ENCODE data around the gene BRICD5.

The BRICD5 gene

DNA sequence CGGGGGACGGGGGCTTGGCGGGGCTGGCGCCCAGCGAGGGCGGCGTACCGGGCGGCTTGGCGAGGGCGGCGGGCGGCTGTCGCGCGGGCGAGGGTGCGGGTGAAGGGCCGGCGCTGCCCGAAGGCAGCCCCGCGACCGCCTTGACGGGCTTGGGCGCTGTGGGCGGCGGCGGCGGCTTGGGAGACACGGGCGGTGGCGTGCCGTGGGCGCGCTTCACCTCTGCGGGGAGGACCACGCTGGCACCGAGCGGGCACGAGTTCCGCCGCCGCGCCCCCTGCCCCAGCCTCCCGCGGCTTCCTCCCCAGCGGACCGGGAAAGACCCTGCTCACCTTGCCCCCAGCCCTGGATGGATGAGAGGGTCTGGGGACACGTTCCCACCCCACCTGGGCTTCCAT lies 31.6 kb downstream of the BRICD5 start:
- DNase-seq, result no peak

- DNase-seq, result no peak
Observed at GRCh38 chr16:2178321-2179106, 32.1 kb downstream of the BRICD5 start.

- DNase-seq, result no peak
Observed at GRCh38 chr16:2177561-2177960, 33.1 kb downstream of the BRICD5 start.

GRCh38 chr16:2177101-2177500 lies 33.6 kb downstream of the BRICD5 start:
- DNase-seq, result no peak

DNA sequence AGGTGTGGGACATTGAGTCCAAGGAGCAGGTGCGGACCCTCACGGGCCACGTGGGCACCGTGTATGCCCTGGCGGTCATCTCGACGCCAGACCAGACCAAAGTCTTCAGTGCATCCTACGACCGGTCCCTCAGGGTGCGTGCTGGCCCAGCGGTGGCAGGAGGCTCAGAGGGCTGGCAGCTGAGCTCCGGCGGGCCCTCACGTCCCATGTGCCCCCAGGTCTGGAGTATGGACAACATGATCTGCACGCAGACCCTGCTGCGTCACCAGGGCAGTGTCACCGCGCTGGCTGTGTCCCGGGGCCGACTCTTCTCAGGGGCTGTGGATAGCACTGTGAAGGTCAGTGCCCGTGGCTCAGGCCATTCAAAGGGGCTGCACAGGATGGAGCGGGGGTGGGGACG lies 34.6 kb downstream of the BRICD5 start:
- DNase-seq, result no peak

- DNase-seq, result no peak
Observed at GRCh38 chr16:2175454-2175853, 35.2 kb downstream of the BRICD5 start.

- DNase-seq, result no peak
Observed at GRCh38 chr16:2174396-2175131, 36.1 kb downstream of the BRICD5 start.

GRCh38 chr16:2173916-2174315 lies 36.7 kb downstream of the BRICD5 start:
- no peak for DNase-seq

DNA sequence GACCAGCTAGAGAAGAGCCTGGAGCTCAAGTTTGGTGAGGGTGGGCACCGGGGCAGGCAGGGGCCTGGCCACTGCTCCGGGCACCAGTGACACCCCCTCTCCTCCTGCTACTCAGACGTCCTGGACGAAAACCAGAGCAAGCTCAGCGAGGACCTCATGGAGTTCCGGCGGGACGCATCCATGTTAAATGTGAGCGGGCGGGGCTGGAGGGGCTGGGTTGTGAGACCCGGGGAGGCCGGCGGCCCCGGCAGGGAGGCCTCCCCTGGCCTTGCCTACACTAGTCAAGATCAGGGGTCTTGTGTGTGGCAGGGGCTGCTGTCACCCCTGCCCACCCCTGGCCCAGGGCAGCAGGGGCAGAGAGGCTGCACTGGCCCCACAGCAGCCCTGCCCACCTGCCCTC lies 37.3 kb downstream of the BRICD5 start:
- no peak for DNase-seq

- DNase-seq, result no peak
Observed at GRCh38 chr16:2172688-2173335, 37.9 kb downstream of the BRICD5 start.

GRCh38 chr16:2171601-2172178 lies 39.0 kb downstream of the BRICD5 start:
- DNase-seq, result no peak

DNA sequence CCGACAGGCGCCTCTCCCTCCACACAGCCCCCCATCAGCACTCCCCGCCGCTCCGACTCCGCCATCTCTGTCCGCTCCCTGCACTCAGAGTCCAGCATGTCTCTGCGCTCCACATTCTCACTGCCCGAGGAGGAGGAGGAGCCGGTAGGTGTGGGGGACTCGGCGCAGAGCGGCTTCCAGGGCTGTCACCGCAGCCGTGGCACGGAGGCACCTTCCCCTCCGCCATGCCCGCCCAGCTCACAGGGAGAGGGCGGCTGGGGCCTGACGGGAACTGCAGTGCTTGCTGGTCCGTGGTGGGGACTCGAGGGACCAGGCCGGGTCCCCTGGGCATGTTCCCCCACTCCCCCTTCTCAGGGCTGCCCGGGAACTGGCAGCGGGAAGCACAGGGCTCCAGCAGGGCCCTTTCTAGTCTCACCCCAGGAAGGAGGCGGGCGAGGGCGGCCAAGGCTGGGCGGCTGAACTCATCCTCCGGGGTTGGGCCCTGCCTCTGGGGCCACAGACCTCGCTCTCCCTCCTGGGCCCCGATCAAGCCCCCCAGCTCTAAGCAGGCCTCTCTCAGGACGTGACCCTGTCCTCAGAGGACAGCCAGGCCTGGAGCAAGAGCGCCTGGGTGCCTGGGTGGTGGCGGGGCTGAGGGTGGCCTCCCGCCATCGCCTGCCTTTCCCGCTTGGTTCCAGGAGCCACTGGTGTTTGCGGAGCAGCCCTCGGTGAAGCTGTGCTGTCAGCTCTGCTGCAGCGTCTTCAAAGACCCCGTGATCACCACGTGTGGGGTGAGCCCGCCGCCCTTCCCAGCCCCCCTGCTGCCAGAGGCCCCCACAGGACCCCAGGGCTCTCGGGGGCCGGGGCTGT lies 39.9 kb downstream of the BRICD5 start:
- no peak for DNase-seq

GRCh38 chr16:2170080-2170479 lies 40.6 kb downstream of the BRICD5 start:
- no peak for DNase-seq

DNA sequence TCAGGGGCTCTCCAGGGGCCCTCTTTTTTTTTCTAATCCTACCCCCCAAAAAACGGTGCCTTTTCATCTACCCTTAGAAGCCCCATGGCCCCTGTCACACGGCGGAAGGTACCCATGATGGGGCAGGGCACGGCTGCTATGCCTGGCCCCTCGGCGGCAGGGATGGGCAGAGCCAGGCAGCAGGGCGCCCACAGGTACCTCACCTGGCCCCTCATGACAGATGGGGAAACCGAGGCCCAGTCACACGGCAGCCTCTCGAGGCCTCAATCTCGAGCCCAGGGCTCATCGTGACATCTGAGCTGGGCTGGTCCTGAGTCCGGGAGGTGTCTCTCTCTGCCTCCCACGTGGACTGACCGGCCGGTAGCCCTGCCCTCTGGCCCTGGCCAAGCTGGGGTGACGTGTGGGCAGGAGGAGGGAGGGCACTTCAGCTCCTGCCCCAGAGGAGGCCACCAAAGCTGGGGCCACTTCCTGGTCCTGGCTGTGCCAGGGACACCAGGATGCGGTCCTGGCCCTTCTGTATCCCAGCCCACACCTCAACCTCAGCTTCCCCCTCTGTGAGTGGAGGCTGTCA lies 43.5 kb downstream of the BRICD5 start:
- no peak for DNase-seq

- no peak for DNase-seq
Observed at GRCh38 chr16:2166263-2167067, 44.2 kb downstream of the BRICD5 start.

DNA sequence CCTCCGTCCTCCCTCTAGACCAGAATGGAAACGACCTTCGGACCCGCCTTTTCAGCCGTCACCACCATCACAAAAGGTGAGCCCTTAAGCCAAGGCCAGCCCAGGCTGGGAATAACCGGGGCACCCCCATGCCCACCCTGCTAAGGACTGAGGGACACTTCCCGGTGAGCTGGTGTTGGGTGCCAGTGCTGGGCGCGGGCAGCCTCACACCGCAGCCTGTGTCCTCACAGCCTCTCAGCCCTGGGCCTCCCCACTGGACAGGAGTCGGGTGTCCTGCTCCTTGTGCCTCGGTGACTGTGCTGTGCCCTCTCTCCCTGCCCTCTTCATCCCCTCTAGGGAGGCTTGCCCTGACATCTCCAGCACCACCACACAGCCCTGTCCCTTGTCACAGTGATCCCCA lies 44.8 kb downstream of the BRICD5 start:
- no peak for DNase-seq

DNA sequence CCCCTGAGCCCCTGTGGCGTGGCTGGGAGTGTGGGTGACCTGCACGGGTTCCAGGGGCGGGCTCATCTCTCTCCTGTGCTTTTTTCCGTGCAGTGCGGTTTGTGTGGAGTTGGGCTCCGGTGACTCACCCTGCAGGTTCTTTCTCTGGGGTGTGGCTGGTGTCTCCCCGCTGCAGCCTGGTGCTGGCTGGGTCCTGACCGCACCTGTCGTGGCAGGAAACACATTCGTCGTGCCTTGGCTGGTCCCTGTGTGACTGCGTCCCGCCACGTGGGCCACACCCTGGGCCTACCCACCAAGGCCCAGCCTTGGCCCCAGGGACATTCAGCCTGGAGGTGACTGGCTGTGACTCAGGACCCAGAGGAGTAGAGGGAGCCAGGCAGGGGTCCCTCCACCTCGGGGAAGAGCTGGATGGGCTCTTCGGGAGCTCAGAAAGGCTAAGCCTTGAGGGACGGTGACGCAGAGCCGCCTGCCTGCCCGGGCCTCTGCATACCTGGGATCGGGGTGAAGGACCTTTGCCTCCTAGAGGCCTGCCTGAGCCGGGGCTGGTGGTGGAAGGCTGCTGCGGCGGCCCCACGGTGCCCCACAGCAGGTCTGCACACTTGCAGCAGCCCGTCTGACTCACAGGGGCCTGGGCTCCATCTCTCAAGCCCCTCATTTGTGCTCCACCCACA lies 47.3 kb downstream of the BRICD5 start:
- no peak for DNase-seq

- no peak for DNase-seq
Observed at GRCh38 chr16:2162676-2163118, 48.0 kb downstream of the BRICD5 start.

- no peak for DNase-seq
Observed at GRCh38 chr16:2161911-2162310, 48.8 kb downstream of the BRICD5 start.

GRCh38 chr16:2160915-2161551 lies 49.6 kb downstream of the BRICD5 start:
- no peak for DNase-seq
